ENCODE data around the gene OR2AT4. TPM values are rescaled to one million over a fixed set of nuclear protein-coding genes. Genes with fewer than 3 reads are reported as not detected.

OR2AT4 gene
- total RNA-seq, 3 donors from 2014 or later (not counting 1 experiment from before 2014, with no cell fraction given), result not detected

DNA sequence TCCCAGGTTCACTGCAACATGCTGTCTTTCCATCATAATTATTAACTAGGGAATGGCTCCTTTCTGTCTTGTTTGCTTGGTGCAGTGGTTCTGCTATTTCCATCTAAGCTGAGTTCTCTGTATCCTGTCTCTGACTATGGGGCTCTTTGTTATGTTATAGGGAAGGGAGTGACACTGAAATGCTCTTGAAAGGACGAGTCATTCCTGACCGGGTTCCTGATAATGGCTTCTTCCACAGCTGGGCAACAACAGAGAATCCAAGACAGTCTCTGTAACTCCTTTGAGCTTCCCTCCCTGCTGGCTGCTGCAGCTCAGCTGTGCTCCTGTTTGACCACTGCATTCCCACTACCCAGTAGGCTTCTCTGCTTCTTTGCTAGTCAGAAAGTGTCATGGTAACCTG is 24.1 kb downstream of the OR2AT4 start:
- Mint-ChIP-seq H3K36me3 (no peaks in the 10 kb centered on the region), H3K27me3 (ENCODE audit: low read depth in 2 of 2) (peaks cover 19 to 50% of the 10 kb centered on the region in 2 donors), H3K4me1 (no peaks in the 10 kb centered on the region), H3K9me3 (no peaks in the 10 kb centered on the region), H3K27ac (no peak overlapping the region), H3K4me3 (no peak overlapping the region)
- Histone ChIP-seq H3K4me3 (ENCODE audit: low read length) (no peak overlapping the region), H3K9me3 (ENCODE audit: control insufficient read depth, insufficient read depth, low read length) (no peaks in the 10 kb centered on the region), H3K27ac (ENCODE audit: low read length) (no peak overlapping the region), H3K27me3 (ENCODE audit: control insufficient read depth, insufficient read depth, low read length) (no peaks in the 10 kb centered on the region), H3K4me1 (ENCODE audit: control insufficient read depth, insufficient read depth, low read length) (no peaks in the 10 kb centered on the region), H3K36me3 (ENCODE audit: control insufficient read depth, insufficient read depth, low read length) (no peaks in the 10 kb centered on the region)
- TF ChIP-seq, protein P1, sequence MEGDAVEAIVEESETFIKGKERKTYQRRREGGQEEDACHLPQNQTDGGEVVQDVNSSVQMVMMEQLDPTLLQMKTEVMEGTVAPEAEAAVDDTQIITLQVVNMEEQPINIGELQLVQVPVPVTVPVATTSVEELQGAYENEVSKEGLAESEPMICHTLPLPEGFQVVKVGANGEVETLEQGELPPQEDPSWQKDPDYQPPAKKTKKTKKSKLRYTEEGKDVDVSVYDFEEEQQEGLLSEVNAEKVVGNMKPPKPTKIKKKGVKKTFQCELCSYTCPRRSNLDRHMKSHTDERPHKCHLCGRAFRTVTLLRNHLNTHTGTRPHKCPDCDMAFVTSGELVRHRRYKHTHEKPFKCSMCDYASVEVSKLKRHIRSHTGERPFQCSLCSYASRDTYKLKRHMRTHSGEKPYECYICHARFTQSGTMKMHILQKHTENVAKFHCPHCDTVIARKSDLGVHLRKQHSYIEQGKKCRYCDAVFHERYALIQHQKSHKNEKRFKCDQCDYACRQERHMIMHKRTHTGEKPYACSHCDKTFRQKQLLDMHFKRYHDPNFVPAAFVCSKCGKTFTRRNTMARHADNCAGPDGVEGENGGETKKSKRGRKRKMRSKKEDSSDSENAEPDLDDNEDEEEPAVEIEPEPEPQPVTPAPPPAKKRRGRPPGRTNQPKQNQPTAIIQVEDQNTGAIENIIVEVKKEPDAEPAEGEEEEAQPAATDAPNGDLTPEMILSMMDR (IDR thresholded peaks at IDR 0.05), result no peak
- 43% methylated on average over 2 of the region's 2 CpGs for WGBS (ENCODE audit: insufficient coverage)
- intact Hi-C loops (cut with micrococcal nuclease), result no loop called here
- DNase-seq (no peak), ATAC-seq (no peak)

DNA sequence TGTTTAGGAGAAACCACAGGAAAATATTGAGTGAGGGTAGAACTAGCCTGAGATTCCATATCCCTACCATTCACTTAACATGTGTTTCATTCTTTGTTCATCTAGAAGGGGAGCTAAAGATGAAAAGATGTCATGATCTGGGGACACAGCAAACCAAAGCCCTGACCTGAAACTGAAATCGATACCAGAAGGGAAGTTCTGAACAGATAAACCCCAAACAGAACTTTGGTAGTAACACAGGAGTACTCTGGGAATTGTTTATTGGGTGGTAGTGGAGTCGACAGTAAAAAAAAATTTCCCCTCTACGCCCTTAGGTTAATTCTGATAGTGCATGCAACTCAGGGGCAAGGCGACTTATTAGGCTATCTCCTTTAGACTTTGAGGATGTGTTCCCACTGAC is 27.2 kb downstream of the OR2AT4 start:
- ATAC-seq (no peak), DNase-seq (no peak)
- Mint-ChIP-seq H3K4me1 (no peaks in the 10 kb centered on the region), H3K9me3 (no peaks in the 10 kb centered on the region), H3K36me3 (no peaks in the 10 kb centered on the region), H3K27ac (no peak overlapping the region), H3K27me3 (ENCODE audit: low read depth in 2 of 2) (peaks cover 27 to 70% of the 10 kb centered on the region in 2 donors), H3K4me3 (no peak overlapping the region)
- TF ChIP-seq, protein P1 (IDR thresholded peaks at IDR 0.05), result no peak
- no peaks in the 10 kb centered on the region for H3K27me3 ChIP-seq (ENCODE audit: control insufficient read depth, insufficient read depth, low read length)
- 74% methylated on average over 2 of the region's 4 CpGs for WGBS (ENCODE audit: insufficient coverage)
- H3K27ac ChIP-seq (ENCODE audit: low read length), result no peak overlapping the region
- no peaks in the 10 kb centered on the region for H3K36me3 ChIP-seq (ENCODE audit: control insufficient read depth, insufficient read depth, low read length)
- intact Hi-C loops (cut with micrococcal nuclease), result no loop called here
- no peaks in the 10 kb centered on the region for H3K4me1 ChIP-seq (ENCODE audit: control insufficient read depth, insufficient read depth, low read length)
- no peaks in the 10 kb centered on the region for H3K9me3 ChIP-seq (ENCODE audit: control insufficient read depth, insufficient read depth, low read length)
- H3K4me3 ChIP-seq (ENCODE audit: low read length), result no peak overlapping the region

DNA sequence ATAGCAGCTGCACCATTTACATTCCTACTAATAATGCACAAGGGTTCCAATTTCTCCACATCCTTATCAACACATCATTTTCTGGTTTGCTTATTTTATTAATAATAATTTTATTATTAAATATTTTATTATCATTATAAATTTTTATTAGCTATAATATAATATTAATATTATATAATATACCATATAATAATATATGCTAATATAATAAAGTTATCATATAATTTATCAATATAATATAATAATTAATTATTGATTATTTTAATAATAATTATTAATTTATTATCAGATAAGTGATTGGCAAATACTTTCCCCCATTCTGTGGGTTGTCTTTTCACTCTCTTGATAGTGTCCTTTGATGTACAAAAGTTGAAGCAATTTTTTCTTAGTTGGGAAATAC is 27.7 kb downstream of the OR2AT4 start:
- ATAC-seq (no peak), DNase-seq (no peak)
- no peaks in the 10 kb centered on the region for H3K4me1 ChIP-seq (ENCODE audit: control insufficient read depth, insufficient read depth, low read length)
- TF ChIP-seq, protein P1 (IDR thresholded peaks at IDR 0.05), result no peak
- no peaks in the 10 kb centered on the region for H3K9me3 ChIP-seq (ENCODE audit: control insufficient read depth, insufficient read depth, low read length)
- intact Hi-C loops (cut with micrococcal nuclease), result no loop called here
- no peak overlapping the region for H3K27ac Mint-ChIP-seq
- H3K4me3 Mint-ChIP-seq, result no peak overlapping the region
- H3K27me3 Mint-ChIP-seq (ENCODE audit: low read depth in 2 of 2), result peaks cover 27 to 70% of the 10 kb centered on the region in 2 donors
- no peaks in the 10 kb centered on the region for H3K36me3 ChIP-seq (ENCODE audit: control insufficient read depth, insufficient read depth, low read length)
- H3K9me3 Mint-ChIP-seq, result no peaks in the 10 kb centered on the region
- H3K36me3 Mint-ChIP-seq, result no peaks in the 10 kb centered on the region
- H3K4me3 ChIP-seq (ENCODE audit: low read length), result no peak overlapping the region
- H3K4me1 Mint-ChIP-seq, result no peaks in the 10 kb centered on the region
- H3K27ac ChIP-seq (ENCODE audit: low read length), result no peak overlapping the region
- H3K27me3 ChIP-seq (ENCODE audit: control insufficient read depth, insufficient read depth, low read length), result no peaks in the 10 kb centered on the region

DNA sequence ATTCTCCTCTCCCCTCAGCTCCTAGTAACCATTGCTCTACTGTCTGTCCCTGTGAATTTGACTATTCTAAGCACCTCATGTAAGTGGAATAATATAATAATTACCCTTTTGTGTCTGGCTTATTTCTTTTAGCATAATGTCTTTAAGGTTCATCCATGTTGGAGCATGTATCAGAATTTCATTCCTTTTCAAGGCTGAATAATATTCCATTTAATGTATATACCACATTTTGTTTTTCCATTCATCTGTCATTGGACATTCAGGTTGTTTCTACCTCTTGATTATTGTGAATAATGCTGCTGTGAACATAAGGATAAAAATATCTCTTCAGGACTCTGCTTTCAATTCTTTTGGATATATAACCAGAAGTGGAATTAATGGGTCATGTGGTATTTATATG is 28.1 kb downstream of the OR2AT4 start:
- no peak overlapping the region for H3K4me3 Mint-ChIP-seq
- H3K4me1 Mint-ChIP-seq, result no peaks in the 10 kb centered on the region
- Histone ChIP-seq H3K27ac (ENCODE audit: low read length) (no peak overlapping the region), H3K27me3 (ENCODE audit: control insufficient read depth, insufficient read depth, low read length) (no peaks in the 10 kb centered on the region), H3K9me3 (ENCODE audit: control insufficient read depth, insufficient read depth, low read length) (no peaks in the 10 kb centered on the region), H3K4me3 (ENCODE audit: low read length) (no peak overlapping the region), H3K4me1 (ENCODE audit: control insufficient read depth, insufficient read depth, low read length) (no peaks in the 10 kb centered on the region), H3K36me3 (ENCODE audit: control insufficient read depth, insufficient read depth, low read length) (no peaks in the 10 kb centered on the region)
- no peaks in the 10 kb centered on the region for H3K36me3 Mint-ChIP-seq
- H3K27ac Mint-ChIP-seq, result no peak overlapping the region
- intact Hi-C loops (cut with micrococcal nuclease), result no loop called here
- TF ChIP-seq, protein P1 (IDR thresholded peaks at IDR 0.05), result no peak
- ATAC-seq, result no peak
- peaks cover 27 to 70% of the 10 kb centered on the region in 2 donors for H3K27me3 Mint-ChIP-seq (ENCODE audit: low read depth in 2 of 2)
- no peaks in the 10 kb centered on the region for H3K9me3 Mint-ChIP-seq
- DNase-seq, result no peak
